HG02623 (cell line): ENCODE results near the gene SCG2.
"Not testable (repeated sequence)": the region's sequence is repeated elsewhere in the genome, so short reads cannot be mapped to it uniquely, and the experiment has no call there.

Experiments
- ATAC-seq: cut with Tn5 transposase; IDR thresholded peaks from one replicate; pipeline ENCODE4 v1.9.1; 2021; ENCODE audit warnings: moderate library complexity; ENCODE audit not compliant: unreplicated experiment

The SCG2 gene

DNA sequence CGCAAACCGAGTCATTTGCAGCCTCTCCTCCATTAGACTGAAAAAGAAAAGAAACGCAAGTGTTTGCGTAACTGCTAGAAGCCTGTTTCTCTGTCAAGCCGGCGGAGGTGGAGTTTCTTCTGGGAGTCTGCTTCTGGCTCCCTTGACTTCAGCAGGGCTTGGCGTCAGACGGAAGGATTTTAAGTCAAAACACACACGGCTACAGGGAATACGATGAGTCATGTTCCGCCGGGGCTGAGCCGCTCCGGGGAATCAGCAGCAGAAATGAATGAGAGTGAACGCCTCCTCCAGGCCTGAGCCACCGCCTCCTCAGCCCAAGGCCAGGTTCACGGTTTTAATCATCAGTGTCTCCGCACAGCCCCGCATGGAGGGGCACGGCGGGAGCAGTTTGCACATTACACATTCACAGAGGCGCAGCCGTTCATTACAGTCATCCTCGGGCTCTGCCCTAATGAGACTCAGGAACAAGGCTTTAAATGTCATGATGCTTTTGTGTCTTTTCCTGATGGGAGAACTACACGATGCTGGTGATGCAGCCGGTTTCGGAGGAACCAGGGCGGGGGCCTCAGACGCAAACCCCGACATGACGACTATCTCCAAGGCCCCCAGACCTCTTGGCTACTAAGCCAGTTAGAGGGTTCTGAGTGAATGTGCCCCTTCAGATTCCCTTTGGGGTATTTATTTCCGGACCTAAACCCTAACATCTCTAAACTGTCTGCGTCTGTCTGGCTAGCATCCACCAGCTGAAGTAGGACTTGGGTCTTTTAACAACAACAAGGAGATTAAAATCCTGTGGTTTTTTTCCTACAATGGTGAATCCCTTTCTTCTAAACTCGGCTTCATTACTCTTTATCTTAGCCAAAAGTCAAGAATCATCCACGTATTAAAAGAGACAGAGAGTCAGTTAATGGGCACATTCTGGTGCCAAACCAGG is 11.1 kb upstream of the SCG2 start:
- no peak for ATAC-seq

DNA sequence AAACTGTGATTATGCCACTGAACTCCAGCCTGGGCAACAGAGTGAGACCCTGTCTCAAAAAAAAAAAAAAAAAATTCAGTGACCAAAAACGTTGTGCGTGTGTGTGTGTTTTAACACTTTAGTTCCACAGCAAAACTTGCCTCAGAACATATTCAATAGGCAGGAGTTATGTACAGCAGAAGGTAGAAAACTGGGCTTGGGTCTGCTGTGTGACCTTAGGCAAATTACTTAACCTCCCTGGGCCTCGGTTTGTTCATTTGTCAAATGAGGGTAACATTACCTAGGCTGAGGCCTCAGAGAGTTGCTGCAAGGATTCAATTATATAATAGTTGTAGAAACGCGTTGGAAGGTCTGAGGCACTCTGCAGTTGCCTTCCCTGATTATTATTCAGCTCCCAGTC is 10.3 kb upstream of the SCG2 start:
- no peak for ATAC-seq

DNA sequence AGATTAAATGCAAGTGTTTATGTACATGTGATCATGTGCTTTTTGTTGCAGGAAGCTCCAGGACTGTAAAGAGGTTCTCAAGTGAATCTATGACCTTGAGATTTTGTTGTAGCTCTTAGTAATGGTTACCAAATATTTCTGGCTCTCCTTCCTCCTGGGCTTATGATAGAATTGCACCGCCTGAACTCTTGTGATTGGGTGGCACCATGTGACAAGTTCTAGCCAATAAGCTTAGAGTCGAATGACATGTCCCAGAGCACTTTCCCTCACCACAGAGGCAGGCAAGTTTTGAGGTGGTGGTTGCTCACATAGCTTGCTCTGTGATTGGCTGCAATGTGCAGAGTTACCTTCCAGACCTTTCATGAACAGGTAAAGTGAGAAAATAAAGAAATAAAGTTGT is 8.9 kb upstream of the SCG2 start:
- ATAC-seq, result no peak

DNA sequence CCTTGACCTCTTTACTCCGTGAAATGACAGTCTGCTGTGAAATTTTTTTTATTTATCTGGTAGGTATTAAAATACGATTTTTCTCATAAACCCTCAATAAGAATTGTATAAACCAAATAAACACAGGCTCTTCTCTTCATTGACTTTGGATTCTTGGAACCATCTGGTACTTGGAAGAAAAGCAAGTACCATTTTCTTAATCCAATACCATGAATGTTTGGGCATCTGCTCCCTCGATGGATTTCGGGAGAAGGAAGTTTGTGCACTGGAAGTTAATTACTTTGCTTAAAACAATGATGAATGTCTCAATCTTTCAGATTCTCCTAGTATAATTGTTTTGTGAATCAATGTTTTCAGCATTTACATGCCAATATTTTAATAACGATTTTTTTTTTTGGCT is 5.3 kb upstream of the SCG2 start:
- no peak for ATAC-seq

DNA sequence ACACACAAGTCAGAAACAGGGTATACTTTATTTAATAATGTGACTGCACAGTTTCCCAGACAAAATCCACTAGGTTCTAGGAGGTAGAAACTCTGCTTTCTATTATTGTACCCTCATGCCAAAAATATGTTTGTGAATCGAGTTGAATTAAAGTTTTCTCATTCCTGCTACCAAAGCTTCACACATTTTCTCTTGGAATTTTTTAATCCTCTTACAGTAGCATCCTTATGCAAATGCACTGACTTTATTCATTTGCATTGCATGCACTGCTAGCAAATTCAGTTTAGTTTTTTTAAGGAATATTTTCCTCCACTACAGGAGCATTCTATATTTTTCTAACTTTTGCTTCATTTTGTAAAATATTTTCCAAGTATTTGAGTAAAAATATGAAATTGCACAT is 4.8 kb upstream of the SCG2 start:
- no peak for ATAC-seq

DNA sequence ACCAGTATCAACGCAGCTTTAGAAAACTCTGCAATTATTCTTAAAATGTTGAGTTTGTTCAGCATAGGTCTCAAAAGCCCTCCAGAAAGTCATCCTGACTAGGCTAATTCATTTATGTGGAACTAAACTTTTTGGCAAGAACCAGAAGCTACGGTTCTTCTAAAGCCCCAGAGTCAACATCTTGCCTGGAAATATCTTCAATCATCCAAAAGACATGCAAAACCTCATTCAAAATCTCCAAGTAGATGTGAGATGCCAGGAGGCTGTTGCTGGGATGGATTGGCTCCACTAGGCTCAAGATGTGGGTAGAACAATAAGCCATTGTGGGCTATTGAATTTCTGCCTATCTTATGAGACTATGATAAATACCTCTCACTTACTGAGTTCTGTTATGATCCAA is 2.1 kb upstream of the SCG2 start:
- no peak for ATAC-seq

DNA sequence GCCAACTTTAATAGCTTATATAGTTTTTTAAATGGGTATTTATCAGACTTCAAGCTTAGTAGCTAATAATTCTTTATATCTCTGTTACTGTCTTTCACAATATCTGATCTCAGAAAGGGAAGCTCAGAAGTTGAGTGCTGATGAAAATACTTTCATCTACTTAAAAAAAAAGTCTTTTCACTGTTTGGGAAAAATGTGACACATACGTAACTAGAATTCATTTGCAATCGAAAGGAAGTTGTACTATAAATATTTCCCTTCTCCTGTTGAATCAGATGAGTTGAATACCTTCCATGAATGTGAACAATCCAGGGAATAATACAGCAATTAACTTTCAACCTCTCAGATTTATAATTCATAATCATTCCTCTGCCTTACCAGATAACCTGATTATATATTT is 811 bp upstream of the SCG2 start:
- no peak for ATAC-seq

DNA sequence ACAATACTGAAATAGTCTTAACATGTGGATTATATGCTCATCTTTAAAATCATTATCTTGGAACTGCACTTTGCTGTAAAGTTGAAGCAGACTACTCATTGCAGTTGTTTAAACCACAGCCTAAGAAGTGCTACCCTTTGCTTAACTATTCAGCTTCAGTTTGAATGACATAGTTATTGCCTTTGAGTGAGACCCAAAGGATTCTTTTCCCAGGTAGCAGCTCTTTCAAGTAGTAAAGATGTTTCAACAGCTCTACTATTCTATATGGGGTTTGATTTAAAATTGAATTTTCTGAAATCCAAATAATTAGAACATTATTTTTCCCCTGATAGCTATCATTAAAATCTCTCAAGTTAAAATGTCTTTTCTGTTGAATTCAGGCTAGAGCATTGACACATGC is 1.1 kb downstream of the SCG2 start:
- ATAC-seq, result no peak

DNA sequence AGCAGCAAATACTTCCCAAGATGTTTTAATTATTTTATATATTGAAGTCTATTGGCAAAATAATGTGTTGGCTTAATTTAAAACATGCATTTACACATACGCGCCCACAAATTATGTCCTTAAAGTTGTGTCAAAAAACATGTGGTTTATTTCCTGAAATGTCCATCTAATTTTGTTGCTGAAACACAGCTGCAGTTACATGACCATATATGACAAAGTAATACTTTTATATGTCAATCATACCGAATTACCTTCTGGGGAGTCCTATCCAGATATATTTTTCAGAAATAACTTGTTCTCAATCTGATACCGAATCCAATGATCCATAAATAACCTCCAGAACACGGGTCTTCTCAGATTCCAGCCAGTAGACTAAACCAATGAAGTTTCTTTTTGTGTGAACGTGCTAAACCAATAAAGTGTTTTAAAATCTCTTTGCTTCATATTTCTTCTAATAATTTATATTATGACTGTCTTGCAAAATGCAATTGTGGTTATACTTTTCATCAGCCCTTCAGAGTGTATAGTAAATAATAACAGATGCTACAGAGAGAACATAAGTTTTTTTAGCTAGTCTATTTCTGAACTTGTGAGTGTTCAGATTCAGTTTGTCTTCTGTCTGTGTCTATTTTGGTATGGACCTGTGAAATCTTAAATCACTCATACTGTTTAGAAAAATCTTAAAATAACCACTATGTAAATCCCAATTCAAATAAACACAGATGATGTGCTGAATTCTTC is 2.4 kb downstream of the SCG2 start:
- no peak for ATAC-seq

DNA sequence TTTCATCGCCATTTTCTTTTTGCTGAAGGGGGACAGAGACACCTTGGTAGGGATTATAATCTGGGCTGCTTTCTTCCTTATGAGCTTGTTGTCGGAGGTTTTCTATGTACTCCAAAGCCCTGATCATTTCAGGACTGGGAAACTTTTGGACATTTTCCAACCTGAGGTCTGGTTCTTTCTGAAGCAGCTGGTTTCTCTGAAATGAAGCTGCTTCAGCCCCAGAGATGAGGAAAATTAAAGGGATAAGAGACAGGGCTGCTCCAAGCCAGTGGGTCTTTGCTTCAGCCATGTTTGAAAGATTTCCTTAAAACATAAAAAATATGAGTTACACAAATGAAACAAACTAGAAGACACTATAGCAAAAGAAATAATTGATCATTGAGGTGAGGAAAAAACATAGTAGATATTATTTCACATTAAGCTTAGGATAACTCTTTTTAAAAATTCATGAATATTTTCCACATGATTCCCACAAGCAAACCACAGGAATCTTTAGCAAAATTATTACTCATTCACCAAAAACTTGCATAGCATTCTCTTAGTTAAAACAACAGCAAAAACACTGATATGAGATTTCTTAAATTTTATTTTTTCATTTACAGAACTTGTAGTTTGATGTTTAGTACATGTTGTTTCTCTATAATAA is 3.0 kb downstream of the SCG2 start:
- ATAC-seq, result no peak

DNA sequence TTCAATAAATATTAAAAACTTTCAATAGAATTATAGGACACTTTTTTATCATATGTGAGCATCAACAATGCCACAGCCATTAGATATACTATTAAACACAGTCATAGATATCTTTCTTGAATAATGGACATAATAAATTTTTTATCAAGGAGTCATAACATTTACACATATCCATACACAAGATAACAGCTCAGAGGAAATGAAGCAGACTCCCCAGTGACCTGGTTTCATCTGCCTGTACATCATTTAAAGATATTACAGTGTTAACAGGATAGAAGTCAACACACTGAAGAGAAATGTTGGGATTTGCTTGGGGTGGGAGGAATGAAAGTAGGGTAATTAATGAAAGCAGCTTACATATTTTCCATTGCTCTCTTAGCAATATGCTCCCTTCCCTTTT is 5.1 kb downstream of the SCG2 start:
- no peak for ATAC-seq

DNA sequence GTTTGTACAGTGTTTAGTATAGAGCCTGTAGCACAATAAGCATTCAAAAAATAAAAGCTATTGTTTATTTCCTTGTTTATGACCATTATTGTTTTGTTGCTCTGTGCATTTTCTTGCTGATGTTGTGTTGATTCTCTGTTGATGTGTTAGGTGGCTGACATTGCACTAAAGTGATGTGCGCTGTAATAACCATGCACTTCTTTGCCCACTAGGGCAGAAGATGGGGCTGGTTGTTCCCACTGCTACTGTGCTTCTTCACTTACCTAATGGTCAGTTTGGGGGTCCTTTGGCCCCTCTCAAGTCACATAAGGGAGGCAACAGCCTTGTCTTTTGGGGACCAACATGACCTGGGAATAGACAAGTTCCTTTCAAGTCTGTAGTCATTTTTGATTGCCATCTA is 6.0 kb downstream of the SCG2 start:
- ATAC-seq, result no peak

DNA sequence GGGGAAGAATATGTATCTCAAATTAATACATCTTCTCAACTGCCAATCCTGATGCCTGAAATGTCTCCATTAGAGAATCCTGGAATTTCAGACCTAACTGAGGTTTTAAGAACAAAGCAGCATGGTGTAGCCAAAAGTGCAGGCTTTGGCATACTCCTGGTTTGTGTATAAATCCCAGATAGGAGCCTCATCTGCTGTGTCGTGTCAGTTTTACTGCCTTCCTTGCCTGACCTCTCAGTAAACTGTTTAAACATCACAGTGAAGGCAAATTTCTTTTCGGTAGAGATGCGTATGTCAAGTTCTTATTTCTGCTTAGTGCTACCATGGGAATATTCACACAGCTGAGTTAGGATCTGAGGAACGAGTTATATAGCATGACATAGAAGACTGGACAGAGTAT is 7.3 kb downstream of the SCG2 start:
- no peak for ATAC-seq

DNA sequence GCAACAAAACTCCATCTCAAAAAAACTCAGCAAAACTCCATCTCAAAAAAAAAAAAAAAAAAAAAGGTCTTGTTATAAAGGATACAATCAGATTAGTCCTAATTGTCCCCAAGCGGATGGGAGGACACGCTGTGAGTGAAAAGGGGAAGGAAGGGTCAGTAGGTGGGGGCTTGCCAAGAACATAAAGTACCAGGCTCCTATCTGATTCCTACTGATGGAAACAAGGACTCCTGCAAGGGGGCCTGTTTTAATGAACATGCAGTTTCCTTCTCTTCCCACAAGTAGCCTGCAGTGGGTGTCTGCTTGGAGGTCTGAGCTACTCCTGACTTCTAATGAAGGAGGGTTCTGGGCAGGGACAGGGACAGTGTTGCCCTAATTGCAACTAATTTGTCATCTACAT is 7.9 kb downstream of the SCG2 start:
- ATAC-seq, result no peak

DNA sequence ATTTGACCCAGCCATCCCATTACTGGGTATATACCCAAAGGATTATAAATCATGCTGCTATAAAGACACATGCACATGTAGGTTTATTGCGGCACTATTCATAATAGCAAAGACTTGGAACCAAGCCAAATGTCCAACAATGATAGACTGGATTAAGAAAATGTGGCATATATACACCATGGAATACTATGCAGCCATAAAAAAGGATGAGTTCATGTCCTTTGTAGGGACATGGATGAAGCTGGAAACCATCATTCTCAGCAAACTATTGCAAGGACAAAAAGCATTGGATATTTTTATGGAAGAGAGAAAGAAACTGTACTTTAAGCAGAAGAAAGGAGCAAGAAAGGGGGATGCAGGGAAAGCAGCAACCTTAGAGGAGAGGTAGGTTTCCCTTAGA is 9.5 kb downstream of the SCG2 start:
- not testable (repeated sequence) for ATAC-seq

DNA sequence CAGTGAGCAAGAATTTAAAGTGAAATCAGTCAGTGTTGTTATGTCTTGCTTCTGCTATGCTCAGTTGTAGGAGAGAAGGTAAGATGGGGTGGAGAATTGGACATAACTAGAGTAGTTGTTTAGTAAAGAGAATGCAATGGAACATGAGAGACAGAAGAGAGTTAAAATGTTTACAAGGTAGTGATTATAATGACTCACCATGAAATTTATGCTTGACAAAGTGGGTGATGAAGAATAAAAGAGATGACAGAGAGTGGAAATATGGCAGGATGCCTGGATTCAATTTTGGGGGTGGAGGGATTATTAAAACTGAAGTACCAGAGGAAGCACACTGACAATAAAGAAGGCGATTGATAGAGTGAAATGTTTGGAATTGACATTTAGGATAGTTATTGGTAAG is 10.6 kb downstream of the SCG2 start:
- ATAC-seq, result no peak

DNA sequence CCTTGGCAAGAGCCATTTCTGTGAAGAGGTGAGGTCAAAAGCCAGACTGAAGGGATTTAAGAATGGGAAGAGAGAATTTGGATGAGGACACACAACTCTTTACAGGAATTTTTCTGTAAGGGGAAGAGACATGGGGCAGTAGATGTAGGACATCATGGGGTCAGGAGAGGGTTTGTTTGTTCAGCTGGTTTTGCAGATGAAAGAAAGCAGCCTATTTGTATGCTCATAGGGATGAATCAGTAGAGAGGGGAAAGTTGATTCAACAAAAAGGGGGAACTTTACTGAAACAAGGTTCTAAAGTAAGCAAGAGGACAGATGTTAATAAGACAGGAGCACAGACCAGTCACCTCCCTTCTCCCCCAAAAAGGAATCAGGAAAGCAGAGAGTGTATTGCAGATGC is 11.2 kb downstream of the SCG2 start:
- no peak for ATAC-seq

DNA sequence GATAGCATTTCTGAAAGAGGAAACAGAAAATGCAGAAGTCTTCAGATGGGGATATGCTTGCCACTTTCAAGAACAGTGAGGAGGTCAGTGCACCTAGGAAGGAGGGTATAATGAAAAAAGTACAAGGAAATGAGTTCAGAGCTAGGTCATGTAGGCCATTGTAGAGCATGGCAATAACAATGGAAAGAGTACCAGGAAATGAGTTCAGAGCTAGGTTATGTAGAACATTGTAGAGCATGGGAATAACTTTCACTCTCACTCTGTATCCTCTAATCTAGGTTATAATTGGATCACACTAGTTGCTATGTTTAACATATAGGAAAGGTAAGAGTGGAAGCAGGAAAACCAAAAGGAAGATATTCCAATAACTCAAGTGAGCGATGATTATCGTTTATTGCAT is 12.3 kb downstream of the SCG2 start:
- ATAC-seq, result no peak

DNA sequence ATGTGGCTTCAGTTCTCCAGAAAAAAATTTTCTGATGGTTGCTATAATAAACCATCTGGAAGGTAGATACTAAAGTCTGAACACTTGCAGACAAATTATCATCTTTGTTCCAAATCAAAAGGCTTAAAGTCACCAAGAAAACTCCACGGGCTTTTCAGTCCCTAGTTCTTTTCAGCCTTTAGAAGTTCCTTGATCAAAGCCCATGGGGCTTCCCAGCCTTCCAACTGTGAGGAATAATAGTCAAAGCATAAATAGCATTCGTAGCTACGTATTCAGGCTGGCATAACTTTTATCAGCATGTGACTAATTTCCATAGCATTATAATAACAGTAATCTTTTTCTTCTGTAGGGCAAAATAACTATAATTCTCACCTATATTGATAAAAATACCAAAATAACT is 13.9 kb downstream of the SCG2 start:
- ATAC-seq, result no peak

DNA sequence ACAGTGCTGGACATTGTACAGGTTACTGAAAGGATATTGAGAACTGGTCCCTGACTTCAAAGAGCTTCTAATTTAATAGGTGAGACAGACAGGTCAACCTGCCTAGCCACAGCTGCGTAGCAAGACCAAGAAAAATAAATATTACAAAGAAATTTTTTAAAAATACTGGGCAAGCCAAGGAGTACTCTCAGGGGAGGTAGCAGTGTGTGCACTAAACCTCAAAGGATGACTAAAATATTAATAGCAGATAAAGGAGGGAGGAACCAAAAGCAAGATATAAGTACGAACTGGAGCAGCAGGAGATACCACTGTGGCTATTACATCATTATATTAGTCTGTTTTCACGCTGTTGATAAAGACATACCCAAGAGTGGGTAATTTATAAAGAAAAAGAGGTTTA is 14.9 kb downstream of the SCG2 start:
- ATAC-seq, result no peak

DNA sequence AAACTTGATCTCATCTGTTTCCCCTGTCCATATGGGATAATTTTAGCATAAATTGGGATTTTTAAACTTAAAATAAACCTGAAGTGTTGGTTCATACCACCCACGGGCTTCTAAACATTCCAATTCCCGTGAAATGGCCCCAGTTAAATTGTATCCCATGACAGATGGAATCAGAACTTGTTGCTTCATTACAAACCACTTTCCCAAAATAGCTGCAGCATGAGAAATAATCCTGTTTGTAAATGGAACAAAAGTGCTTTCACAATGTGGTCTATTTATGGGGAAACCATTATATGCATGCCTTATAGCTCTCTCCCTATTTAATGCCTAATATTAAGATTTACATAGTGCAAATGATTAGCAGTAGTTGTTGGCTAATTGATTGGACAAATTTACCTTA is 15.9 kb downstream of the SCG2 start:
- ATAC-seq, result no peak

DNA sequence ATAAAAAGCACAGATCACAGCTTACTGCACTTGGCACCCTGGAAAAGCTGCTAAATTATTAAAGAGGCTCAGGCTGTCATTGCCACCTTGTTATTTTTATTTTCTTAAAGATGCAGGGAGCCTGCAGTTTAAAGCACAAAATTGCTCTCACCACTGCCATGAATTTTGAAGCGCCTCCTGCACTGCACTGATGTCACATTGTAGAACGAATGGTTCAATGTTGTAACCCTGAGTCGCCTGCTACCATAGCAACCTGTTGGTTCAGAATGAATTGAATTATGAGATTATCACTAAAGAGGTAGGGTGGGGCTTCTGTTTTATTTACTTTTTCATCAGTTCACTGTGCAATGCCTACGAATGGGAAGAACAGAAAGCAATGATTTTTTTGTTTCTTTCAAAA is 16.5 kb downstream of the SCG2 start:
- ATAC-seq, result no peak
